Measurements from ENCODE around the gene SLIT3.

Gene SLIT3

DNA sequence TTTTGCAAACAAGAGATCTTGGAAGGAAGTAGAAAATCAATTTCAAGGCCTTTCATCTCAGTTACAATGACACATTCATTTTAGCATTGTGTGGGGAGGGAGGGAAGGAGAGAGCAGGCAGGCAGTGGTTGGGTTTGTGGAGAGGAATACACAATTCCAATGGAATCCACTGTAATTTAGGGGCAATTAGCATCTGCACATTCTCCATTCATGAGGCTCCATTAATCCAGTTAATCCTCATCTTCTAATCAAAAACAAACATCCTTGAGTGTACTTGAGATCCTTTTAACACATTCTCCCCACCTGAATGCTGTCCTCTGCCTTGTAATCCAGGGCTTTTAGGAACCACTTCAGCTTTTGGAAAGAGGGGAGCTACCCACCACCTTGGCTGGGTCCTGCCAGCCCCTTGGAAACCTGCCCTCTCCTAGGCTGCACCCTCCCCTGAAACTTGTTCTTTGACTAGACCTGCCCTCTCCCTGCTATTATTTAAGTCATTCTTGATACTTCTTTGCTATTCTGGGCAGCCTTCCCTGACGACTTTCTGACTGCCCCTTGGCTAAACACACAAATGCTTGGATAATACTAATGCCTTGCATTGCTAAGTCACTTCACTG, 271.2 kb downstream of the SLIT3 start:
- DNase-seq (ENCODE audit: low read depth): no peak

DNA sequence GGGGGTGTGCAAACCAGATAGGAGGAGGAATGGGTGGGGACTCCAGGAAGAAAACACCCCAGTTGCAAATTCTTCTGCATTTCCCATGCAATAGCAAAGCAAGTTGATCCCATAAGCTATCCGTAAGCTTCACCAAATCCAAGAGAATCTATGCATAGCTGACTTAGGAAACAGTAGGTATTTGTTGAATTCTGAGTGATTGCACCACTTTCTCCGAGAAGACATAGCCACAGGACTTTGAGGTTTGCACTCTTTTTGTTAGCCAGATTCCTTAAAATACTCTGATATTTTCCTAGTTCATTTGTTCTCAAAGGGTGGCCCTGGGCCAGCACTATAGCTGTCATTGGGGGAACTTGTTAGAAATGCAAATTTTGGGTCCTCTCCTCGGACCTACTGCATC, 271.9 kb downstream of the SLIT3 start:
- no peak for DNase-seq (ENCODE audit: low read depth)

GRCh38 chr5:169027501-169028061, 273.4 kb downstream of the SLIT3 start:
- no peak for DNase-seq (ENCODE audit: low read depth)

DNA sequence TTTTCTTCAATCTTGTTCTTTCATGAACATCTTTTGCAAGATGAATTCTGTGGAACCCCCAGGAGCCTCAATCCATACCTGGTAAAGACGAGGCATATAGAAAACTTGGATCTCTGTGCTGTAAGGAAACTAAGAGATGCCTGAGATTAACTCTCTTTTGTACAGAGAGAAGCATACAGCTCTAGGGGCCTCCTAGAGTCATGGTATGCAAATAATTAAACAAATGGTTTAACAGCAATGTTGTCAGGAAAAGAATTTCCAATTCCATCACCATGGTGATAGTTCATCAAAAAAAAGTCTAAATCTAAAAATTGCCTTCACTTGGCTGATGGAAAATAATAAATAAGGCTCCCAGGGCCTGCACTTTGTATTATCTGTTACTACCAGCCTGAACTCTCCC, 275.4 kb downstream of the SLIT3 start:
- no peak for DNase-seq (ENCODE audit: low read depth)

DNA sequence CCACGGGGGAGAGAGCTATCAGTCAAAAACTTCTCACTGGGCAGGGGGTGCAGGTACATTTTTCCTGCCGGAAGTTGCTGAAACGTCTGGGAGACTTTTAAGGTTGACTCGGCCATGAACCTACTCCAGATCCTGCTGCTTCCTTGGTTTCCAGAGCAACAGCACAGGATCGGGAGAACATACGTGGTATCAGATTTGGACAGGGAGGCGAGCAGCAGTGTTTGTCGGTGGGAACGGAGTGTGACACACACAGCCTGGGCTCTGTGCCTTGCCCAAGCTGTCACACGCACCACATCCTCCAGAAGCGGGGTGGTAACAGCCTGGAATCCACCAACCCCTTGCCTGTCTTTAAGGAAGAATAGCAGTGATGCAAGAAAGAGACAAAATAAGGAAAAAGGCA, 276.5 kb downstream of the SLIT3 start:
- no peak for DNase-seq (ENCODE audit: low read depth)

- DNase-seq (ENCODE audit: low read depth): no peak
Measured at GRCh38 chr5:169022718-169023117, 278.2 kb downstream of the SLIT3 start.

DNA sequence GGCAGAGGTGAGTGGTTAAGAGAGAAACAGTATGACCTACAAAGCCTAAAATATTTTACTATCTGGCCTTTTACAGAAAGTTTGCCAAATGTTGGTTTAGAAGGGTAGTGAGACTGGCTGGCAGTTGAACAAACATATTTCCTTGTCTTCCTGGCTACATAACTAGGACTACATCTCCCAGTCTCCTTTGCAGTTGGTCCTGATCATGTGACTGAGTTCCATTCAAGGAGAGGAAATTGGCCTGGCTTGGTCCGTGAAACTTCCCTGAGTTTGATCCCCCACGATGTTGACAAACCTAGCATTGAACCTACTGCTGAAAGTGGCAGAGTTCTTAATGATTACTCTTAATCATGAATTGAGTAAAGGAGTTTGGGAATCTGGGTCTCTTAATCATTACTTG, 280.8 kb downstream of the SLIT3 start:
- DNase-seq (ENCODE audit: low read depth): no peak

GRCh38 chr5:169018925-169019324, 282.0 kb downstream of the SLIT3 start:
- DNase-seq (ENCODE audit: low read depth): no peak

- DNase-seq (ENCODE audit: low read depth): no peak
Measured at GRCh38 chr5:169015991-169016390, 284.9 kb downstream of the SLIT3 start.

DNA sequence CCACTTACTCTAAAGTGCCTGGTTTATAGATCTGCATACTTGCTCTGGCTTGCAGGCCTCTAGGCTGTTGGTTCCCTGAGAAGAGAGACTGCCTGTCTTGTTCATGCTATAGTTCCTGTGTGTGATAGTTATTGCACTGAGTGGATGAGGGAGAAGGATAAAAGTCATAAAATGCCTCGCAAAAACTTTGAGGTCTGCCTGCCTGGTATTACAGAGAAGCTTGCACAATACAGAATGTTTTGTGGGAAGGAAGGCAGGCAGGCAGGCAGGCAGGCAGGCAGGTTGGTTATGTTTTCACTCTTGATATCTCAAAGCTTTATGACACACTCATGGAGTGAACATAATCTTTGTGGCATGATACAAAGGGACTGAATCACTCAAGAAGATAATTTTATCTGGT, 287.1 kb downstream of the SLIT3 start:
- DNase-seq (ENCODE audit: low read depth): no peak

DNA sequence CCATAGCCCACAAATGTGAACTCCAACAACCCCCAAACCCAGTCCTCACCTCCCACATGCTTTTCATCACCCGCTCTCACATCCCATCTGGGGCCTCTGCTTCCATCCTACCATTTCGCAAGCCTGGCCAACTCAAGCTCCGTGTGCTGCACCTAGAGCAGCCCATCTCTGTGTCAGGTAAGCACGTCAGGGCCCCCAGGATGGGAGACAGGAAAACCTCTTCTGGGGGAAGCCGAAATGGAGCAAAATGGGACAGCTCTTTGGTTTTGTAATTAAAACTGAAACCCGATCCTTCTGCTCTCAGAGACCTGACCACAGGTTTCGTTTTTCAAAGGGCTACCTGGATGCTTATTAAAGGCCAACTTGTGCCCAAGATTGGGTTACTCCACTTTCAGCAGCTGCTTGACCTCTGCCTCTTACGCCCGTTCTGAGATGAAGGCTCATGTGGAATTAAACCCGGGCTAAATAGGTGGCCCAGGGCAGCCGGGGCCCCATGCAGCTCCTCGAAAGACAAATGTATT, 287.7 kb downstream of the SLIT3 start:
- DNase-seq (ENCODE audit: low read depth): no peak

- DNase-seq (ENCODE audit: low read depth): no peak
Measured at GRCh38 chr5:169012450-169012849, 288.5 kb downstream of the SLIT3 start.

DNA sequence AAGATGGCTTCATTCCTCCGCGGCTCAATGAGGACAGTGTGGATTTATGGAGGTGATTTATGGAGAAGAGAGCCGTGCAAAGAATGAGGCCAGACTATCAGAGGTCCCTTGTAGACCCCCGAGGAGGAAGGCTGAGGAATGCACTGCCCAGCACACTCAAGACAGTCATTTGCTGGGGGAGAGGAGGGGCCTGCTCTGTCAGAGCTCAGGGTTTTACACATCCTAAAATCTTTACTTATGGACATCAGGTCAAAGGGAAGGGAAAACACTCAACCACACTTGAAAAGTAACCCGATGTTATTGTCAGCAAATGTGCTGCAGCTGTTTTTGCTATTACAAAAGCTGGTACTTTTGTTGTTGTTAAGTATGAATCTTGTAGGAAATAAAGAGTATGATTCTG, 289.5 kb downstream of the SLIT3 start:
- no peak for DNase-seq (ENCODE audit: low read depth)

- no peak for DNase-seq (ENCODE audit: low read depth)
Measured at GRCh38 chr5:169011009-169011408, 289.9 kb downstream of the SLIT3 start.

DNA sequence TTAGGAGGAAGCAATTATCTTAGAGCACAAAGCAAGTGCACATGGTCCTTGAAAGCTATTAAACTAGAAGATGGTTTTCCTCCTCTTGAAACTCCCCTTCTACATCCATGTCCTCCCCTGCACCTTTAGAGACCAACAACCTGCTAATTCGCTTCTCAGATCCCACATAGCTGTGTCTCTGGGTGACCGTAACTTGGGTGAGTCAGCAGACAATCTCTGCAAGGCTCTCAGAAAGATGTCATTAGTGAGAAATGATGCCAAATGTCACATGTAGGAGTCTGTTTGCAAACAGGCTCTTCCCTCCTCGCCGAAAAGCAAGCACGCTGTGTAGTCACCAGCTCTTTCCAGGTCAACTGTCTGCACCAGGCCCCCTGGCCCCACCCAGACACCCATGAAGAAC, 291.8 kb downstream of the SLIT3 start:
- DNase-seq (ENCODE audit: low read depth): no peak

DNA sequence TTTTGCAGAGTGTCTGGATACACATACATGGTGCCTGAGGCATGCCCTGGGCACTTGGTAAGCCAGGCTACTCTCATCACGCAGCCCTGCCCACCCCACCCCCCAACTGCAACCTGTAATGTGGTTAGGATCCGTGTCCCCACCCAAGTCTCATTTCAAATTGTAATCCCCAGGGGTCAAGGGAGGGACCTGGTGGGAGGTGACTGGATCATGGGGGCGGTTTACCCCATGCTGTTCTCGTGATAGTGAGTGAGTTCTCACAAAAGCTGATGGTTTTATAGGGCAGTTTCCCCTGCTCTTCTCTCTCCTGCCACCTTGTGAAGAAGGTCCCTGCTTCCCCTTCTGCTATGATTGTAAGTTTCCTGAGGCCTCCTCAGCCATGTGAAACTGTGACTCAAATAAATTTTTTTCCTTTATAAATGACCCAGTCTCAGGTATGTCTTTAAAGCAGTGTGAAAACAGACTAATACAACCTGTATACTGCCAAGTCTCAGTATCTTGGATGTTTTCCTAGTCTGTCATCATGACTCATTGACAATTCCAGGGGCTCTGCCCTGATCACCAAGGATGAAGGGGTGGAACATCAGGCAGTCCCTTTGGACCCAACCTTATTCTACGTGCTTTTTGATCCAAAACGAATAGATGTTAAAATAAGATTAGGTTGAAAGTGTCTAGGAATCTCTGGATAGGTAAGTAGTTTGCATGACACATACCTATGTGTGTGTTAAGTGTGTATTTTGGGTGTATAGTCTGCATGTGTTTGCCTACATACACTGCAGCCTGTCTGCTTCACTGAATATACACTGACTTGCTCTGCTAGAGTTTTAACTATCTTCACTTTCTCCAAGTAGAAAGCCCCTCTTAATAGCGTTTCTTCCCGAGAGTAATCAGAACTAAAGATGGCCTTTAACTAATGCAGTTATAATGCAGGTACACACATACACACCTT, 293.8 kb downstream of the SLIT3 start:
- DNase-seq (ENCODE audit: low read depth): no peak

- DNase-seq (ENCODE audit: low read depth): no peak
Measured at GRCh38 chr5:169004551-169004950, 296.4 kb downstream of the SLIT3 start.

- DNase-seq (ENCODE audit: low read depth): no peak
Measured at GRCh38 chr5:169003721-169004541, 297.0 kb downstream of the SLIT3 start.

DNA sequence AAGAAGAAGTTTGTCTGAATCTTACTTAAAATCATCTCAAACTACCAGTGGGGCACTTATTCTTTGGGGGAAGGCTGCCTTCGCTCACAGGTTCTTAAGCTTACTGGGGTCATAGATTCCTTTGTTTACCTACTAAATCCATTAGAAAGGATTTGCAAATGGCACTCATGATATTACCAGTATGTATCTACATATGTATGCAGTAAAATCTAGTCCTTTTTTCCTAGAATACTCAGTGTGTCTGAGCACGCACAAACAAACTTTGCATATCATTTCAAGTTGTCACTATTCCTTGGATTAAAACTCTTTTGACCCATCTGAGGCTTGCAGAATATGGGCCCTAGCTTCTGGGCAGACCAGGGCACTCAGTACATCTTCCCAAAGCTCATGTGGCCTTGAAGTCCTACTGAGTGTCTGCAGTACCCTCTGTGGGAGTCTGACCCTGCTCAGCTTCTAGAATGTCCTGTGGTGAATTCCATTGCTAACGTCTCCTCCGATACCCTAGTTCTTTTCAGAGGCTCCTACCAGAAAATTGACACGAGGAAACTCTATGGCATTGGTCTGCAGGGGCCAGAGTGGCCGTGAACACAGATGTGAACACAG, 297.9 kb downstream of the SLIT3 start:
- no peak for DNase-seq (ENCODE audit: low read depth)

- DNase-seq (ENCODE audit: low read depth): no peak
Measured at GRCh38 chr5:169001394-169001793, 299.5 kb downstream of the SLIT3 start.

DNA sequence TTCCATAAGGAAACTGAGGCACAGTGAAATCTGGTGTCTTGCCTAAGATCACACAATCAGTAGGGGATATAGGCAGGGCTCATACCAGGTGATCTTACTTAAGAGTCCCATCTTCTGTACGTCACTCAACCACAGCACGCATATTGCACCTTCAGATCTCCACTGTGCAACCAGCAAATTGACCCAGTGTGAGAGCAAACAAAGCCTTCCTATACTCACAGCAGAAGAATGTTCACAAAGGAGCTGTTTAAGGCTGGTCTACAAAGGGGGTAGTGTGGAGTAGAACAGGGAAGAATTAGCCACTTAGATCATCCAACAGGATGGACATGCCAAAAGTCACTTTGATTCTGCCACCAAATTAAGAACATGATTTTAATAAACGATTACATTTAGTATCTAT, 305.9 kb downstream of the SLIT3 start:
- DNase-seq (ENCODE audit: low read depth): no peak

DNA sequence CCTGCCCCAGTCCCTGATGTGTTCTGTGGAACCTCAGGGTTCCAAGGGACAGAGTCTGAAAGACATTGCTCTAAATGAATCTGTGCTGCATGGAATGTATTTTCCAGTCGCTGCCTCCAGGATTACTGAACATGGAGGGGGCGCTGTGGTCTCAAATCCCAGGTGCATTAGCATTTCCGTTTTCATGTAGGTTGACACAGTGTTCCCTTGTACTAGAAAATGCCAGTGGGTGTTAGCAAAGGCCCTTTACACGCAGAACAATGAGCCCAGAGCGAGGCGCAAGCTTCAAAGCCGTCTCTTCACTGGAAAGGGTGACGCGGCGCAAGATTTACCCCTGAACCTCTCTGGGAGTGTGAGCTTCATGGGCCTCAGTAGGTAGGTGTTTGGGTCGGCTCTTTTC, 308.3 kb downstream of the SLIT3 start:
- DNase-seq (ENCODE audit: low read depth): no peak
